AG04450 (cell line): ENCODE measurements around the gene PRUNE2. TPM values are rescaled to one million over a fixed set of nuclear protein-coding genes. Genes with fewer than 3 reads are reported as not detected.
A peak's percentile ranks its signal among the peaks of the same experiment; 100 is the strongest.

ENCODE experiments used
- CTCF ChIA-PET: fragments of 300-600, 350-600 bp; formaldehyde crosslinking; extraction: SDS; loops from one replicate; lab custom pipeline; 2022; ENCODE audit warnings: antibody characterized with exemption, inconsistent platforms; lab: Charles Lee
- POLR2A ChIA-PET: fragments of 350-600 bp; formaldehyde crosslinking; extraction: SDS; loops from one replicate; lab custom pipeline; 2021; ENCODE audit warnings: antibody characterized with exemption, inconsistent platforms; lab: Yijun Ruan, JAX
- DNase-seq: peaks from one replicate; pipeline ENCODE4 v3.0.0-alpha.2; 2011; ENCODE audit warnings: low read depth, low spot score
- H3K27ac ChIP-seq: one replicate; pipeline ENCODE4 v1.5.1; 2012; ENCODE audit warnings: low read depth, low read length, control low read depth
- H3K27me3 ChIP-seq: one replicate; pipeline ENCODE4 v1.6.0; 2012; ENCODE audit warnings: low read length; ENCODE audit not compliant: control insufficient read depth, insufficient read depth
- H3K4me3 ChIP-seq: 2 replicates; pipeline ENCODE4 v1.5.1; 2011; ENCODE audit warnings: mild to moderate bottlenecking, low read depth, low read length, control low read depth
- H3K9me3 ChIP-seq: 2 replicates; pipeline ENCODE4 v1.5.1; 2012; ENCODE audit warnings: low read length; ENCODE audit not compliant: control insufficient read depth, insufficient read depth
- CTCF ChIP-seq: IDR thresholded peaks from 2 replicates; pipeline ENCODE4 v1.5.1; 2011; ENCODE audit warnings: low read depth, low read length, control low read depth, inconsistent platforms
- polyA plus RNA-seq: library from polyadenylated mRNA; depleted of rRNA; stranded (reverse); fragments of >200 nt; gene quantifications from 2 replicates; pipeline ENCODE4 v1.2.3, GENCODE V29; 2011

The PRUNE2 gene
- polyA plus RNA-seq, 1 experiment = 1.1 TPM

- Histone ChIP-seq H3K27ac (no peak overlapping the region), H3K4me3 (no peak overlapping the region), H3K27me3 (no peaks in the 10 kb centered on the region), H3K9me3 (0 out of 2 replicates have a peak, but pooled peaks cover 2% of the 10 kb centered on the region)
- no peak for DNase-seq
- TF ChIP-seq CTCF = no peak
- ChIA-PET POLR2A (no interaction called here), CTCF (no interaction called here)
Observed at GRCh38 chr9:76827296-76828080, 78.4 kb downstream of the PRUNE2 start.

GRCh38 chr9:76820431-76820830, 85.5 kb downstream of the PRUNE2 start:
- H3K27ac ChIP-seq = no peak overlapping the region
- no peaks in the 10 kb centered on the region for H3K27me3 ChIP-seq
- CTCF ChIA-PET = interaction anchor here (0.6 to 0.7 kb wide), 2 partner anchors 9 to 1405 kb away, joined by 3 to 5 read pairs; no protein-coding TSS in a partner anchor
- DNase-seq = no peak
- no peak overlapping the region for H3K4me3 ChIP-seq
- POLR2A ChIA-PET = no interaction called here
- H3K9me3 ChIP-seq = no peaks in the 10 kb centered on the region
- TF ChIP-seq CTCF = no peak

GRCh38 chr9:76818271-76818670, 87.6 kb downstream of the PRUNE2 start:
- CTCF ChIA-PET = no interaction called here
- peak overlapping the region; percentile 79 for H3K27ac ChIP-seq
- DNase-seq = peak; percentile 92
- POLR2A ChIA-PET = no interaction called here
- H3K27me3 ChIP-seq = no peaks in the 10 kb centered on the region
- TF ChIP-seq CTCF = no peak
- no peak overlapping the region for H3K4me3 ChIP-seq
- no peaks in the 10 kb centered on the region for H3K9me3 ChIP-seq

GRCh38 chr9:76817489-76817888, 88.4 kb downstream of the PRUNE2 start:
- H3K27ac ChIP-seq = peak overlapping the region; percentile 62
- CTCF ChIA-PET = interaction anchor here (1.9 kb wide), 1 partner anchor 334 kb away, joined by 4 read pairs; no protein-coding TSS in a partner anchor
- no peaks in the 10 kb centered on the region for H3K9me3 ChIP-seq
- TF ChIP-seq CTCF = no peak
- DNase-seq = peak; percentile 55
- H3K27me3 ChIP-seq = no peaks in the 10 kb centered on the region
- H3K4me3 ChIP-seq = no peak overlapping the region
- POLR2A ChIA-PET = interaction anchor here (1.0 kb wide), 1 partner anchor 89 kb away, joined by 3 read pairs; the partner anchor contains the start of gene PRUNE2

- no peak for DNase-seq
- Histone ChIP-seq H3K9me3 (no peaks in the 10 kb centered on the region), H3K27ac (no peak overlapping the region), H3K27me3 (no peaks in the 10 kb centered on the region), H3K4me3 (no peak overlapping the region)
- no peak for TF ChIP-seq CTCF
- POLR2A ChIA-PET = no interaction called here
- CTCF ChIA-PET = interaction anchor here (1.2 to 6.7 kb wide), 4 partner anchors 8 to 337 kb away, joined by 3 to 110 read pairs (median 65); no protein-coding TSS in a partner anchor
Observed at GRCh38 chr9:76812591-76812990, 93.3 kb downstream of the PRUNE2 start.
